GM18511 (cell line): ENCODE results near the gene KRTAP2-4.
"Not testable (repeated sequence)": the region's sequence is repeated elsewhere in the genome, so short reads cannot be mapped to it uniquely, and the experiment has no call there.

Experiments used
- ATAC-seq: cut with Tn5 transposase; IDR thresholded peaks from one replicate; pipeline ENCODE4 v1.9.1; 2021; ENCODE audit warnings: mild to moderate bottlenecking, moderate library complexity; ENCODE audit not compliant: unreplicated experiment

KRTAP2-4 gene

GRCh38 chr17:41040783-41041571, 24.7 kb downstream of the KRTAP2-4 start, which contains the start of gene KRTAP1-1:
Gene KRTAP1-1 (minus strand): TSS chr17:41041450. CDS start chr17:41041397, 53 bp downstream.
- not testable (repeated sequence) for ATAC-seq

- no peak for ATAC-seq
Measured at GRCh38 chr17:41037853-41038350, 27.8 kb downstream of the KRTAP2-4 start.

- ATAC-seq: not testable (repeated sequence)
Measured at GRCh38 chr17:41034346-41034935, 31.2 kb downstream of the KRTAP2-4 start, which contains the start of gene KRTAP1-3. Gene KRTAP1-3 (minus strand): TSS chr17:41034874. CDS start chr17:41034821, 53 bp downstream.

- ATAC-seq: no peak
Measured at GRCh38 chr17:41029633-41030245, 35.9 kb downstream of the KRTAP2-4 start, which contains the start of gene KRTAP1-4. Gene KRTAP1-4 (minus strand): TSS chr17:41030195. CDS start chr17:41030078, 117 bp downstream.

- no peak for ATAC-seq
Measured at GRCh38 chr17:41026715-41027471, 38.8 kb downstream of the KRTAP2-4 start, which contains the start of gene KRTAP1-5. Gene KRTAP1-5 (minus strand): TSS chr17:41027208. CDS start chr17:41027155, 53 bp downstream.

GRCh38 chr17:41024697-41025096, 41.0 kb downstream of the KRTAP2-4 start:
- ATAC-seq: no peak

GRCh38 chr17:41020336-41020735, 45.3 kb downstream of the KRTAP2-4 start:
- ATAC-seq: no peak

- ATAC-seq: no peak
Measured at GRCh38 chr17:41019415-41019814, 46.3 kb downstream of the KRTAP2-4 start.

- ATAC-seq: no peak
Measured at GRCh38 chr17:41018541-41018940, 47.1 kb downstream of the KRTAP2-4 start.

- ATAC-seq: no peak
Measured at GRCh38 chr17:41016578-41017215, 49.0 kb downstream of the KRTAP2-4 start.

GRCh38 chr17:41015454-41015853, 50.2 kb downstream of the KRTAP2-4 start:
- no peak for ATAC-seq
